NCI-H2171 treated with DMSO at 0.1 percent for 48 hours (cell line): ENCODE results near the gene VASP.
A peak's percentile ranks its signal among the peaks of the same experiment; 100 is the strongest.

Experiments
- DNase-seq: peaks from one replicate; lab custom pipeline; 2025; lab: John Stamatoyannopoulos, UW

Gene VASP

DNA sequence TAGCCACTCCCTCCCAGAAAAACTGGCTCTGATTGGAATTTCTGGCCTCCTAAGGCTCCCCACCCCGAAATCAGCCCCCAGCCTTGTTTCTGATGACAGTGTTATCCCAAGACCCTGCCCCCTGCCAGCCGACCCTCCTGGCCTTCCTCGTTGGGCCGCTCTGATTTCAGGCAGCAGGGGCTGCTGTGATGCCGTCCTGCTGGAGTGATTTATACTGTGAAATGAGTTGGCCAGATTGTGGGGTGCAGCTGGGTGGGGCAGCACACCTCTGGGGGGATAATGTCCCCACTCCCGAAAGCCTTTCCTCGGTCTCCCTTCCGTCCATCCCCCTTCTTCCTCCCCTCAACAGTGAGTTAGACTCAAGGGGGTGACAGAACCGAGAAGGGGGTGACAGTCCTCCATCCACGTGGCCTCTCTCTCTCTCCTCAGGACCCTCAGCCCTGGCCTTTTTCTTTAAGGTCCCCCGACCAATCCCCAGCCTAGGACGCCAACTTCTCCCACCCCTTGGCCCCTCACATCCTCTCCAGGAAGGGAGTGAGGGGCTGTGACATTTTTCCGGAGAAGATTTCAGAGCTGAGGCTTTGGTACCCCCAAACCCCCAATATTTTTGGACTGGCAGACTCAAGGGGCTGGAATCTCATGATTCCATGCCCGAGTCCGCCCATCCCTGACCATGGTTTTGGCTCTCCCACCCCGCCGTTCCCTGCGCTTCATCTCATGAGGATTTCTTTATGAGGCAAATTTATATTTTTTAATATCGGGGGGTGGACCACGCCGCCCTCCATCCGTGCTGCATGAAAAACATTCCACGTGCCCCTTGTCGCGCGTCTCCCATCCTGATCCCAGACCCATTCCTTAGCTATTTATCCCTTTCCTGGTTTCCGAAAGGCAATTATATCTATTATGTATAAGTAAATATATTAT, 33.3 kb upstream of the VASP start:
- no peak for DNase-seq

DNA sequence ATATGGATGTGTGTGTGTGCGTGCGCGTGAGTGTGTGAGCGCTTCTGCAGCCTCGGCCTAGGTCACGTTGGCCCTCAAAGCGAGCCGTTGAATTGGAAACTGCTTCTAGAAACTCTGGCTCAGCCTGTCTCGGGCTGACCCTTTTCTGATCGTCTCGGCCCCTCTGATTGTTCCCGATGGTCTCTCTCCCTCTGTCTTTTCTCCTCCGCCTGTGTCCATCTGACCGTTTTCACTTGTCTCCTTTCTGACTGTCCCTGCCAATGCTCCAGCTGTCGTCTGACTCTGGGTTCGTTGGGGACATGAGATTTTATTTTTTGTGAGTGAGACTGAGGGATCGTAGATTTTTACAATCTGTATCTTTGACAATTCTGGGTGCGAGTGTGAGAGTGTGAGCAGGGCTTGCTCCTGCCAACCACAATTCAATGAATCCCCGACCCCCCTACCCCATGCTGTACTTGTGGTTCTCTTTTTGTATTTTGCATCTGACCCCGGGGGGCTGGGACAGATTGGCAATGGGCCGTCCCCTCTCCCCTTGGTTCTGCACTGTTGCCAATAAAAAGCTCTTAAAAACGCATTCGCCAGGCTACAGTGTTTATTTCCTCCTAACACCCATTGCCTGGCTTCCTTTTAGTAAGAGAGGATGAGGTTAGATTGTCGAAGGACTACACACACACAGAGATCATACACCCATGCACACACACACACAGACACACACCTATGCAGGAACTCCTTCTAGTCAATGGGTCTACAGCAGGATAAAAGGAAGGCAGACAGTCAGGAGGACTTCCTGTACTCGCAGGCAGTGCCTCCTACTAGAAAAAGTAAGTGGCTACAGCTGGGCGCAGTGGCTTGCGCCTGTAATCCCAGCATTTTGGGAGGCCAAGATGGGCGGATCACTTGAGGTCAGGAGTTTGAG, 32.4 kb upstream of the VASP start:
- no peak for DNase-seq

DNA sequence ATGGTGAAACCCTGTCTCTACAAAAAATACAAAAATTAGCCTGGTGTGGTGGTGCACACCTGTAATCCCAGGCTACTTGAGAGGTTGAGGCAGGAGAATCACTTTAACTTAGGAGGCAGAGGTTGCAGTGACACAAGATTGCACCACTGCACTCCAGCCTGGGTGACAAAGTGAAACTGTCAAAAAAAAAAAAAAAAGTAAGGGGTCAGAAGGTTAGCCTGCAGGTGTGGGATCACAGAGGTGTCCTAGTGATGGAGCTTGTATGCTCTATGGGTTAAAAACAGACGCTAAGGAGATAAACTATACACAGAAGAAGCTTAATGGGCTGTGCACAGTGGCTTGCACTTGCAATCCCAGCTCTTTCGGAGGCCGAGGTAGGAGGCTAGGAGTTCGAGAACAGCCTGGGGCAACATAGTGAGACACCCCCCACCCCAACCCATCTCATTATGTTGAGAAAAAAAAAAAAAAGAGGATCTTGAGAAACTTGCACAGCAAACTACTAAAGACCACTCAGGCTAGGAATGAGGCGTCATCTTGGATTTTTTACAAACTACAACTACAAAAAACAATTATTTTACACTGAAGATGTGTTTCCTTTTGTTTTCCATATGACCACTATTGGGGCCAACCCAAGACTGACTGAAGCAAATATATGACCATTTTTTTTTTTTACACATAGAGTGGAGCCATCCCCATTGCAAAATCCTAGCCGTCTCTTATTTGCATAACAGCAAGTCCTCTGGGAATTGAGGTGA, 31.6 kb upstream of the VASP start:
- no peak for DNase-seq

DNA sequence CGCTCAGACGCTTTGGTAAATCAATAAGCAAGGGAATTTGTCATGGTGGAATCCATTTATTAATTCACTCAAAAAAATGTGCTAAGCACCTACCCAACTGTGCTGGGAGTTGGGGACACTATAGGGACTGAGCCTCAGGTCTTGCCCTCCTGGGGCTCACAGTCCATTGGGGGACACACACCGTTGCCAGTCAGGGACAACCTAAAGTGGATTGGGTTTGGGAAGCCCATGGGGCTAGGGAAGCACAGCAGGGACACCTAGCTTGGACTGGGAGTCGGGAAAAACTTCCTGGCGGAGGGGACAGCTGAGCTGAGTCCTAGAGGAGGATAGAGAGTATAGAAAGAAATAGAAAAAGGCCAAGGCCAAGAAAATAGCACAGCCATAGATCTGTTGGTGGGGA, 31.0 kb upstream of the VASP start:
- no peak for DNase-seq

DNA sequence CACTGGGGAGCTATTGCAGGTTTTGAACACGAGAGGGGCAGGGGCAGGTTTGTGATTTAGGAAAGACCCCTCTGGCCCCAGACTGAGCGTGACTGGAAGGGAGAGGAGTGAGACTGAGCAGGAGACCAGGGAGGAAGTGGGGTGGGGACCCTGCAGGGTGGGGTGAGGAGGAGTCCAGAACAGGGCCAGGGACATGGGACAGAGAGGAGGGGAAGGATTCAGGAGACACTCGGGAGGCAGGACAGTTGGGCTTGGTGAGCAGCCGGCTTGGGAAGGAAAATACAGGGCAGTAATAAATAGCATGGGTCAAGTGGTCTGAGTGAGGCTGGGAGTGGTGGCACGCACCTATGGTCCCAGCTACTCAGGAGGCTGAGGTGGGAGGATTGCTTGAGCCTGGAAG, 30.1 kb upstream of the VASP start:
- no peak for DNase-seq

DNA sequence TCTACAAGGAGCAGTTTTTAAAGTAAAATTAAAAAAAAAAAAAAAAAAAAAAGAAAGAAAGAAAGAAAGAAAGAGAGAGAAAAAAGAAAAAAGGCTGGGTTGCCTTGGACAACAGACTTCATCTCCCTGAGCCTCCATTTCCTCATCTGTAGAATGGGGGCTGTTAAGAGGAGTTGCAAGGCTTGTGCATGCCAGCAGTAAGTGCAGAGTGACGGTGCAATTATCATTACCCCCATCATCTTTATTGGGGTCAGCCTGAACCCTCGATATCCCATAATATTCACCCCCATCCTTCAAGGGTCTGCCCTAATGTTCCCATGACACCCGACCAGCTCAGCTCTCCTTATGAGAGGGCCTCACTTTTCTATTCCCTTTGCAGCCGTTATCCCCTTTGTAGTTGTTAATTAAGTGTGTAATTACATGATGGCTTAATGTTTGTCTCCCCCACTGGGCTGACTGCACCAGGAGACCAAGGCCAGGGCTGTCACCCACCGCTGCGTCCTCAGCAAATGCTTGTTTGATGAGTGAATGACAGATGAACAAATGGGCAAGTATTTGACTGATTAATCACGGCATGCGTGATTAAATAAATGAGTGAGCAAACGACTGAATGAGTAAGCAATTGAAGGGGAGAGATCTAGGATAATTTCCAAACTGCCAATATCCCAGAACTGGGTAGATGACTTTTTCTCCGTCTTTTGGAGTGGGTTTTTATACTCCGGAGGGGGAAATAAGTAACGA, 29.4 kb upstream of the VASP start:
- no peak for DNase-seq

DNA sequence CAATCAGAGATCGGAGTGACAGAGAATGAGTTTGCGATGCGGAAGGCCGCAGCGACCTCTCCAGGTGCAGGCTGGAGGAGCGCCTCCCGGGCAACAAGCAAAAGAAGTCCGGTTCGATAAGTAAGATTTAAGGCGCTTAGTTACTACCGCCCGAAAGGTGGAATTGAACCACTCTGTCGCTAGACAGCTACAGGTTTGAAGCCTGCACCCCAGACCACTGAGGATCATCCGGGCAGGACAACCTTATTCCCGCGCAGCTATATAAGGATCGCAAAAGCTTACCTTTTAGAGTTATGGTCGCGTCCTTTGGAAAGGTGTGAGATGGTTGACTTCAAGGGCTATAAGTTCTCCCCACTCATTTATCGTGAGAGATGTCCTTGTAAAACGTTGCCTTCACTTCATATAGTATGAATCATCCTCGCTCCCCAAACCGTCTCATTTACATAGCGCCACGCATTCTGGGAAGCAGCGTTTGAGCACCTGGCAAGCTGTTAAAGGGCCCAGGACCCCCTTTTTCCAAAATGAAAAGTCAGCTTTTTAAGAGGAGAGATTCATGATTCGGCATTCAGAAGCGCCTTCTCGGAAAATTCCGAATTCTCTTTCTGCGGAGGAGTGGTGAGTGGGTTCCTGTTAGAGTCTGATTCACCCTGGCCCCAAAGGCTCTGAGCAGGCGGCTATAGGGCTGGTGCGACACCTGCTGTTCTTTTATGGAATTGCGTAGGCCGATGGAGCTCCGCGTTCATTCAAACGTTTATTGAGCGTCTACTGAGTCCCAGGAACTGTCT, 28.6 kb upstream of the VASP start:
- peak; percentile 93 for DNase-seq

DNA sequence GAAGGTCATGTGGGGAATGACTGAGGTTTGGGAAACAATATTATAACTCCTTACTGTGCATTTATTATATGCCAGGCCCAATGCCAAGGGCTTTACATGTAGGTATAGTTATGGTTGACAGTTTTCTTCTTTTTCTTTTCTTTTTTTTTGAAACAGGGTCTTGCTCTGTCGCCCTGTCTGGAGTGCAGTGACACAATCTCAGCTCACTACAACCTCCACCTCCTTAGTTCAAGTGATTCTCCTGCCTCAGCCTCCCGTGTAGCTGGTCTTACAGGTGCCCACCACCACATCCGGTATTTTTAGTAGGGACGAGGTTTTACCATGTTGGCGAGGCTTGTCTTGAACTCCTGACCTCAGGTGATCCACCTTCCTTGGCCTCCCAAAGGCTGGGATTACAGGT, 24.2 kb upstream of the VASP start:
- DNase-seq, result no peak

DNA sequence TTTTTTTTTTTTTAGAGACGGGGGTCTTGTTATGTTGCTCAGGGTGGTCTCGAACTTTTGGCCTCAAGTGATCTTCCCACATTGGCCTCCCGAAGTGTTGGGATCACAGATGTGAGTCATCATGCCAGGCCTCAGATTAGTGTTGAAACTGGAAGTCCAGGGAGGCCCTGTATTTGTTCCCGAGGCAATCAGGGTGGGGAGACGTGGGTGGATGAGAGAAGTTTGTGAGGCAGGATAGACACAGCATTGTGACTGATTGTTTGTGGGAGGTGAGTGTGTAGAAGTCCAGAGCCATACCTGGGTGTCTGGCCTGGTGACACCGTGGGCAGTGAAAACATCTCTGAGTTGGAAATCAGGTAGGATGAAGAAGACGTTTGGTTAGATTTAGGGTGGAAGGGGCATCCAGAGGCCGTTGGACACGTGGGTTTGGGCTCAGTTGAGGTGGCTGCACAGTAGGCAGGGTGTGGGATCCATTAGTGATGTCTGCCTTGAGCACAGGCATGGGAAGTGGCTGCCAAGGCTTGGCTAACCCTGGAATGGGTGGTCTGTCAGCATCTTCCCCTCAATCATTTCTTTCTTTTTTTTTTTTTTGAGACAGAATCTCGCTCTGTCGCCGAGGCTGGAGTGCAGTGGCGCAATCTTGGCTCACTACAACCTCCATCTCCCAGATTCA, 22.9 kb upstream of the VASP start:
- DNase-seq, result no peak

DNA sequence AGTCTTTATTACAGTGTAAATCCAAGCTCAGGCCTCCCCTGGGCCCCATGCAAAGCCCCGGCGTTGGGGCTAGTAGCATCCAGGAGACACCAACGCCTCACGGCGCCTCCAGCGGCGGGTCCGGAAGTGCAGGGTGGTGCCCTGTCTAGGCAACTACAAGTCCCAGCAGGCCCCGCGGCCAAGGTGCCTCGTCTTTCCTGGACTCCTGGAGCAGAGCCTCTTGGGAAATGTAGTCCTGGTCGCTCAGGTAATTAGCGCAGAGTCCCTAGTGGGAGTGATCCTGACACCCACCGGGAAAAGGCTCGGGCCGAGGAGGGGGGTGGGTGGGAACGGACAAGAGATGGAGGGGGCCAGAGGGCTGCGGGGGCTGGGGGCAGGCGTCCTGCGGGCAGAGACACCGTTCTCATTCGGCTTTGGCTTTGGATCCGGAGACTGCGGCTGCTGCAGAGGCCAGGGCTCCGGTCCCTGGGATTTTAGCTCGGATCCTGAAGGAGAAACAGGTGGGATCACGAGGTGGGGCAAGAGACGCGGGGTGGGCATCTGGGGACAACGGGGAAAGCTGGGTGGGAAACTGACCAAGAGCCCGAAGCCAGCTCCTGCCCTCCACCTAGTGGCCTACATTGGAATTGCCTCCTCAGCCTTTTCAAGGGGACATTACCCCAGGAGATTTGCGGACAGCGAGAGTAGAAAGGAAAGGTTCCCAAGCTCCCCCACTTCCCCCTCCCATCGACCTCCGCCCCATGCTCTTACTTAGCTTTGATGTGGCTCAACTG, 21.8 kb upstream of the VASP start:
- DNase-seq, result peak; percentile 97

DNA sequence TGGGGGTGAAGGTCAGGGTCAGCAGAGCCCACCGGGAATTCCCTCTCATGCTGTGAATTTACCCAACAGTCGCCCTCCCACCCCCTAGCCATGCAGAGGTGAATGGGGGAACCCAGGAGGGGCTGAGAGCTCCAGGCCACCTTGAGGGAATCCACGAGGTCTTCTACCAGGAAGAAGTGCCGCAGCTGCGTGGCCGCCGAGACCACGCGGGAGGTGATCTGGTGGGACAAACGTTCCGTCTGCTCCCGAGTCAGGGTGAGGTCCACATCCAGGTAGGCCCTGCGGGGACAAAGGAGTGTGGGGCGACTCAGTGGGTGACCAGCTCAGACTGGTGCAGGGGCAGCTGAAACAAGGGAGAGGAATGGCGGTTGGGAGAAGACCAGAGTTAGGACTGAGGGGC, 18.6 kb upstream of the VASP start:
- no peak for DNase-seq

DNA sequence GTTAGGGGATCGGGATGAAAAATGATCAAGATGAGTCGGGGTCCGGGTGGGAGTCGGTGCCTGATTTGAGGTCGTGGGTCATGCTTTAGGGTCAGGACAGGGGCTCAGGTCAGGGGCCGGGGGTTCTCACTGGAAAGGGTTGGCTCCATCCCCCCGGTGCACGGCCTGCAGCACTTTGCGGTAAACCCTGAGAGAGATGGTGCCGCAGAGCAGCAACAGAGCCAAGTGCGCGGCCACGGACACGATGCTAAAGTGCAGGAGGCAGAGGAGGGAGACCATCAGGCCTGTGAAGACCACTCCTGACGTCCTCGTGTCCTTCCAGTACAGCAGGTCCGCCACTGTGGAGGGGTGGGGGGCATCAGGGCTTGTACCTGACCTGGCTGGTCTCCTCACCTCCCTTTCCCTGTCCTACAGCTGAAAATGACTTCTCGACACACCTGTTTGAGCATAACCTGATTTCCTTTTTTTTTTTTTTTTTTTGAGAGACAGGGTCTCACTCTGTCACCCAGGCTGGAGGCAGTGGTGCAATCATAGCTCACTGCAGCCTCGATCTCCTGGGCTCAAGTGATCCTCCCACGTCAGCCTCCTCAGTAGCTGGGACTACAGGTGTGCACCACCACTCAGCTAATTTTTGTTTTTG, 17.9 kb upstream of the VASP start:
- no peak for DNase-seq

DNA sequence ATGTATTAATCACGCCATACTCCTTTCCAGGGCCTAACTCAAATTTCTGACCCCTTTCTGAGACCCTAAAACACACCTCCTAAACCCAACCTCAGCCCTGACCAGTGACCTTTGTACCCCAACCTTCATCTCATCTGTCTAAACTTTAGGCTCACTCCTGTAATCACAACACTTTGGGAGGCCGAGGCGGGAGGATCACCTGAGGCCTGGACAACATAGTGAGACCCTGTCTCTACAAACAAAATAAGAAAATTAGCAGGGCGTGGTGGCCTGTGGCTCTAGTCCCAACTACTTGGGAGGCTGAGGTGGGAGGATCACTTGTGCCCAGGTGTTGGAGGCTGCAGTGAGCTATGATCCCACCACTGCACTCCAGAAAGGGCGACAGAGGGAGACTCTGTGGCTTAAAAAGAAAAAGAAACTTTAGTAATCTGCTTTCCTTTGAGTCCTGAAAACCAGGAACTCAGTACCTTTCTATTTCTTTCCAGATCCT, 15.1 kb upstream of the VASP start:
- no peak for DNase-seq

DNA sequence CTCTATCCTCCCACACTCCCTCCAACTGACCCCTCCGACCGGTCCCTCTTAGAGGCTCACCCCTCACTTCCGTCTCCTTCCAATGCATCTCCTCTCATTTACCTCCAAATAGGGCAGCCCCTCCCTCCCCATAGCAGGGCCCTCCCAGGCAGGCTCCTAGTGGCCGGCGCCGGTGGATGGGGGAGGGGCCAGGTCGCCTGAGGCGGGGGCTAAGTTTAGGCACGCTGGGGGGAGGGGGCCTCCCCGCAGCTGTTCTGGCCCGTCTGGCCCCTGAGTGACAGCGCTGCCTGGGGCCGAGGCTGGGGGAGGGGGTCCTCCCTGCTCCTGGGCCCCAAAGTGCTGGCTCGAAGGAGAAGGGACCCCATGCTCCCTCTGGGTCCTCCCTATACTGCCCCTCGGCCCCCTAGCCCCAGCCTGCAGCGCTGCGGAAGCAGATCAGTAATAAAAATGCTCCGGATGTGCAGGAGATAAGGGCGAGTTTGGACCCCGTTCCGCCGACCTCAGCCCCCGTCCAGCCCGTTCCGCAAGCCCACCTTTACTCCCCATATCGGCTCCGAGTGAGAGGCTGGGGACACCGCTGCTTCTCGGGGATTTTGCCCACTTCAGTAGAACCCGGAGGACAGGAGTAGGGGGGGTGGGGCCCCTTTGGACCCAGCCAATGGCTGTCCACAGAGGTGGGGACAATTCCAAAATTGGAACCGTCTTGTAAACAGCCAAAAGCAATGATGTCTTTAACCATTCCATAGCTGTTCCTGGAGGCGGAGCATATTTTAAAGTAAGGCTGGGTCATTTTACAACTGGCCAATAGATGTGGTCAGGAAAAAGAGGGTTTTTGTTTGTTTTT, 14.4 kb upstream of the VASP start:
- no peak for DNase-seq

DNA sequence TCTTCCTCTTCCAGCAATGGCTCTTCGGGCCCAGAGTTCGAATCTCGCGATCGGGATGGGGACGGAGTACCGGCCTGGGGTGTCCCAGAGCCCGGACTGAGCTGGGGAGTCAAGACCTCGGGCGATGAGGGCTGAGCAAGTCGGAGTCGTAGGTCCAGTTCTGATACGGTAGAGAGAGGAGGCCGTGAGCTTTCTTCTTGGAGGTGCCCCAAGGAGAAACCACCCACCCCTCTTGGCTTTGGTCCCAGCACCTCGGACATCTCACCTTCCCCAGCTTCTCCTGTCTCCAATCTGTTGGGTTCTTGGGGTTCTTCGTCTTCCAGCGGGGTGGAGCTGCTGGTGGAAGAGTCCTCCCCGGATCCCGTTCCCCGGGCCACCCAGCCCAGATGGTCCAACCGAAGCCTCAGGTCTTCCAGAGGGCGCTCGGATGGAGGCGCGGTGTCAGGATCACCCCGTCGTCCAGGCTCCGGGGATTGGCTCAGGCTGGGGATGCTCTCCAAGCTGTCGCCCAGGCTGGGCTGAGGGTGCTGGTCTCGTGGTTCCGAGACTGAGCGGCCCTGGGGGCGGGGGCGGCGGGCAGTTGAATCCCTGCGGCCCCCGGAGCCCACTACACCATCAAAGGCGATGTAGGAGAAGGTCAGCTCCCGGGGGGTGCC, 12.9 kb upstream of the VASP start:
- no peak for DNase-seq

DNA sequence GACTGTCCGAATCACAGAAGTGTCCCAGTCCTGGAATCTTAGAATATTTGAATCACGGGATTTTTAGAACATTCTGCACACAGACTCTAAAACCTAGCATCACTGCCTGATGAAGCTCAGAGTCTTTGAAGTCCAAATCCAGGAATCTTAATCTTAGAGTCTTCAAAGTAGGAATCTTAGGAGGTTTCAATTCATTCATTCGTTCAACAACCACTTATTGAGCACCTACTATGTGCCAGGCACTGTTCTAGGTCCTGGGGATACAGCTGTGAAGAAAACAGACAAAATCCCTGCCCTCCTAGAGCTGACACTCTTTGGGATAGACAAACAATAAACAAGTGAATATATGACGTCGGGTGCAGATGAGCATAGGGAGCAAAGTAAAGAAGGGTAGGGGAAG, 12.1 kb upstream of the VASP start:
- DNase-seq, result no peak

DNA sequence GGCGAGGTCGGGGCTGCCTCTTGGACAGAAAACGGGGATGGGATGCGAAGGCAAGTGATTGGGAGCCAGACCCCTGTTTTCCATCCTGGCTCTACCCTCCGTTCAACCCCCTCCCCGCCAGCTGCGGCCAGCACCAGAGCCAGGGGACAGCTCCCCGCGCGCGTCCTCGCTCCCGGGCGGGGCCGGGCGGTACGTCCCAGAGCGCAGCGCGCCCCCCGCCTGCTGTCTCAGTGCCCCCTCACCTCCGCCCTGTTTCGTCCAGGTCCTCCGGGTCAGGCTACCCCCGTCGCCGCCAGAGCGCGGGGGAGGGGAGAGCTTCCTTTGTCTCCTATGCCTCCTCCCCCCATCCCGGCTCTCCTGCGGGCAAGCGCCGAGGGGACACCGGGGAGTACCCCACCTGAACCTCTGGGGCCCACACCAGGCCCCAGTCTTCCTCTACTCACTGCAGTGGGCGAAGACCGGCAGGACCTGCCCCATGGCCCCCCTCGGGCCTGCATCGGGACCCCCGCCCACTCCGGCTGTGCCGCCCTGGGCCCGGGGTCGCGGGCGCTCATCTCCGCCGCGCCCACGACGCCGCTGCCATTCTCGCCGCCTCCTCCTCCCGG, 10.8 kb upstream of the VASP start:
- DNase-seq, result no peak
